Peyer's patch (tissue), 4 donors: ENCODE results near the gene ABCA2.

ENCODE experiments used
- POLR2A ChIP-seq, 2 donors: fragments of 450-650 bp; IDR thresholded peaks; one replicate each; pipeline ENCODE4 v1.5.1; 2017; ENCODE audit warnings: antibody characterized with exemption in 2 of 2, mild to moderate bottlenecking in 2 of 2, moderate library complexity in 2 of 2
- TF ChIP-seq, protein P1 (sequence below), 6 experiments: fragments of 450-650 bp in 4 of 6; fragments of 200-600 bp in 2 of 6; sonication (generic) in 1 of 6; IDR thresholded peaks; one replicate each; pipeline ENCODE4 v1.5.1; 2017 to 2019; ENCODE audit warnings: antibody characterized with exemption in 6 of 6, mild to moderate bottlenecking in 3 of 6, moderate library complexity in 1 of 6

DNA sequence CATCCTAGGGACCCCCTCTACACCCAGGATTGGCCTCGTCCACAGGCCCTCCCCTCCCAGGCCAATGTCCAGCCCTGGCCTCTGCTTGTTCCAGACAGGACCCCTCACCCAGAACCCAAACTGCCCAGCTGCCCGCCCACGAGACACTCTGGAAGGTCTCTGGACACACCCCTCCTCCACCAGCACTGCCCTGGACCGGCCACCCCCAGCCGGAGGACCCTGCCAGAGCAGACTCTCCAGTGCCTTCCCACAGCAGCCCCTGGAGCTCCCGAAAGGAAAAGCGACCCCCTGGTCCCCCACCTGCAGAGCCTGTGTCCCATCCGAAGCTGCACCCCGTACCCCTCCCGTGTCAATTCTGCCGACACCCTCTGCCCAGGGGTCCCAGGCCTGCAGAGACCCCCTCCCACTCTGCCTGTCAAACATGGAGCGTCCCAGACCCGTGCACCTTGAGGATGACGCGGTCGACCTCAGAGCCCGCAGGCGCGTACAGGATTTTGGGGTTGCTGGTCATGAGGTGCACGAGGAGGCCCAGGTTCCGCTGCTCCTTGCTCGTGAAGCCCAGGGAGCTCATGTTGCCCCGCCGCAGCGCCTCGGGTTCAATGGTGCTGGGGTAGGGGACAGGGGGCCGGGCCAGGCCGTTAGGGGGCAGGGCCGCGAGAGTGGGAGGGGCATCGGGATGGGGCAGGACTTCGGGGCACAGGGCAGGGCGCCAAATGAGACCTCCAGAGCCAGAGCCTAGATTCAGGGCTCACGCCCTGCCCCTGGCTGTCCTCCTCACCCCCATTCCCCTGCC, 8.0 kb downstream of the ABCA2 start:
- TF ChIP-seq, protein P1, sequence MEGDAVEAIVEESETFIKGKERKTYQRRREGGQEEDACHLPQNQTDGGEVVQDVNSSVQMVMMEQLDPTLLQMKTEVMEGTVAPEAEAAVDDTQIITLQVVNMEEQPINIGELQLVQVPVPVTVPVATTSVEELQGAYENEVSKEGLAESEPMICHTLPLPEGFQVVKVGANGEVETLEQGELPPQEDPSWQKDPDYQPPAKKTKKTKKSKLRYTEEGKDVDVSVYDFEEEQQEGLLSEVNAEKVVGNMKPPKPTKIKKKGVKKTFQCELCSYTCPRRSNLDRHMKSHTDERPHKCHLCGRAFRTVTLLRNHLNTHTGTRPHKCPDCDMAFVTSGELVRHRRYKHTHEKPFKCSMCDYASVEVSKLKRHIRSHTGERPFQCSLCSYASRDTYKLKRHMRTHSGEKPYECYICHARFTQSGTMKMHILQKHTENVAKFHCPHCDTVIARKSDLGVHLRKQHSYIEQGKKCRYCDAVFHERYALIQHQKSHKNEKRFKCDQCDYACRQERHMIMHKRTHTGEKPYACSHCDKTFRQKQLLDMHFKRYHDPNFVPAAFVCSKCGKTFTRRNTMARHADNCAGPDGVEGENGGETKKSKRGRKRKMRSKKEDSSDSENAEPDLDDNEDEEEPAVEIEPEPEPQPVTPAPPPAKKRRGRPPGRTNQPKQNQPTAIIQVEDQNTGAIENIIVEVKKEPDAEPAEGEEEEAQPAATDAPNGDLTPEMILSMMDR (IDR thresholded peaks at IDR 0.05): no peak
- TF ChIP-seq POLR2A (IDR thresholded peaks at IDR 0.05): no peak
